ENCODE results near the gene PLCH1. TPM values are rescaled to one million over a fixed set of nuclear protein-coding genes. Genes with fewer than 3 reads are reported as not detected.

PLCH1 gene
- total RNA-seq, 1 experiment from 2014 or later: 3.8 TPM

DNA sequence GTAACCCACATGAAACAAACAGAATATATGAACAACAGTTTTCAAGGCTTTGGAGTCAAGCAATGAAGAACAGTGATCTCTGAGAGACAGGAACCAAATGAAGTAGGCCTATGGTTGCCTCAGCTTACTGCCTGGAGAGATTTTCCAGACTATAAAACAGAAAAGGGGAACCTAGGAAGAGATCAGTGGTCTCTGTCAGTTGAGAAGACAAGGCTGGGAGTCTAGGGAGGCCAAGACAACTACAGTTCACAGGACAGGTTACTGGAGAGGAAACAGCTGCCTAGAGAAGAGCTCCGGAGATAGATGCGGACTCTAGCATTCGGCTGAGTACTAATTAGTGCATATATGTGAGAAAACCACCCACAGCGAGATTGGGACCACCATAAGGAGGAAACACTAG, 87.7 kb downstream of the PLCH1 start:
- DNase-seq (ENCODE audit: low read depth, low spot score) (no peak), ATAC-seq (no peak)
- RAD21 ChIA-PET (ENCODE audit: low non-redundant PET in 1 of 2, low total read pairs in 2 of 2, uncharacterized antibody in 2 of 2, unreplicated experiment in 2 of 2): no interaction called here
- H4K20me1 ChIP-seq (ENCODE audit: insufficient read depth): no peaks in the 10 kb centered on the region
- BruUV-seq (replicated peaks): no TSS peak
- intact Hi-C loops (cut with micrococcal nuclease): no loop called here
- CTCF ChIA-PET: no interaction called here
- no peak overlapping the region for H2AFZ ChIP-seq (ENCODE audit: low read depth, low read length, poor library complexity, severe bottlenecking)
- H3K27ac ChIP-seq (ENCODE audit: low read depth, low read length): no peak overlapping the region
- H3K4me2 ChIP-seq (ENCODE audit: low read length): no peak overlapping the region
- H3K9ac ChIP-seq (ENCODE audit: low read length): no peak overlapping the region
- H3K4me1 ChIP-seq (ENCODE audit: control insufficient read depth in 1 of 2, insufficient read depth in 2 of 2, low read length in 2 of 2): no peaks in the 10 kb centered on the region
- H3K79me2 ChIP-seq (ENCODE audit: insufficient read depth, low read length): no peaks in the 10 kb centered on the region
- POLR2A ChIA-PET: no interaction called here
- no peaks in the 10 kb centered on the region for H3K9me3 ChIP-seq (ENCODE audit: control insufficient read depth in 1 of 2, insufficient read depth in 1 of 2, low read depth in 1 of 2, low read length in 2 of 2)
- H3K36me3 ChIP-seq (ENCODE audit: control insufficient read depth in 1 of 2, insufficient read depth in 2 of 2, low read length in 2 of 2): no peaks in the 10 kb centered on the region
- H3K27me3 ChIP-seq (ENCODE audit: insufficient read depth, low read length): no peaks in the 10 kb centered on the region
- TF ChIP-seq RAD21 (IDR thresholded peaks at IDR 0.05; ENCODE audit: low read depth) (no peak), SP1 (IDR thresholded peaks at IDR 0.05; ENCODE audit: low read depth) (no peak), CBX3 (IDR thresholded peaks at IDR 0.05; ENCODE audit: low read depth) (no peak), POLR2A (IDR thresholded peaks at IDR 0.05; ENCODE audit: borderline replicate concordance, extremely low read depth, insufficient read depth, insufficient read length) (no peak), ZFX (IDR thresholded peaks at IDR 0.05) (no peak), ELF1 (IDR thresholded peaks at IDR 0.05; ENCODE audit: borderline replicate concordance, low read depth) (no peak), JUND (IDR thresholded peaks at IDR 0.05) (no peak), FOSL1 (IDR thresholded peaks at IDR 0.05; ENCODE audit: low read depth) (no peak), YY1 (IDR thresholded peaks at IDR 0.05; ENCODE audit: extremely low read depth, insufficient replicate concordance, low read depth, low read length) (no peak), EZH2 (IDR thresholded peaks at IDR 0.05) (no peak)
- TF ChIP-seq, protein P1, sequence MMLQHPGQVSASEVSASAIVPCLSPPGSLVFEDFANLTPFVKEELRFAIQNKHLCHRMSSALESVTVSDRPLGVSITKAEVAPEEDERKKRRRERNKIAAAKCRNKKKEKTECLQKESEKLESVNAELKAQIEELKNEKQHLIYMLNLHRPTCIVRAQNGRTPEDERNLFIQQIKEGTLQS (IDR thresholded peaks at IDR 0.05): no peak
- TF ChIP-seq, protein P2, sequence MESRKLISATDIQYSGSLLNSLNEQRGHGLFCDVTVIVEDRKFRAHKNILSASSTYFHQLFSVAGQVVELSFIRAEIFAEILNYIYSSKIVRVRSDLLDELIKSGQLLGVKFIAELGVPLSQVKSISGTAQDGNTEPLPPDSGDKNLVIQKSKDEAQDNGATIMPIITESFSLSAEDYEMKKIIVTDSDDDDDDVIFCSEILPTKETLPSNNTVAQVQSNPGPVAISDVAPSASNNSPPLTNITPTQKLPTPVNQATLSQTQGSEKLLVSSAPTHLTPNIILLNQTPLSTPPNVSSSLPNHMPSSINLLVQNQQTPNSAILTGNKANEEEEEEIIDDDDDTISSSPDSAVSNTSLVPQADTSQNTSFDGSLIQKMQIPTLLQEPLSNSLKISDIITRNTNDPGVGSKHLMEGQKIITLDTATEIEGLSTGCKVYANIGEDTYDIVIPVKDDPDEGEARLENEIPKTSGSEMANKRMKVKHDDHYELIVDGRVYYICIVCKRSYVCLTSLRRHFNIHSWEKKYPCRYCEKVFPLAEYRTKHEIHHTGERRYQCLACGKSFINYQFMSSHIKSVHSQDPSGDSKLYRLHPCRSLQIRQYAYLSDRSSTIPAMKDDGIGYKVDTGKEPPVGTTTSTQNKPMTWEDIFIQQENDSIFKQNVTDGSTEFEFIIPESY (IDR thresholded peaks at IDR 0.05; ENCODE audit: extremely low read depth, insufficient replicate concordance, low read length): no peak
- TF ChIP-seq, protein P3, sequence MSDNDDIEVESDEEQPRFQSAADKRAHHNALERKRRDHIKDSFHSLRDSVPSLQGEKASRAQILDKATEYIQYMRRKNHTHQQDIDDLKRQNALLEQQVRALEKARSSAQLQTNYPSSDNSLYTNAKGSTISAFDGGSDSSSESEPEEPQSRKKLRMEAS (IDR thresholded peaks at IDR 0.05): no peak
- TF ChIP-seq, protein P4, sequence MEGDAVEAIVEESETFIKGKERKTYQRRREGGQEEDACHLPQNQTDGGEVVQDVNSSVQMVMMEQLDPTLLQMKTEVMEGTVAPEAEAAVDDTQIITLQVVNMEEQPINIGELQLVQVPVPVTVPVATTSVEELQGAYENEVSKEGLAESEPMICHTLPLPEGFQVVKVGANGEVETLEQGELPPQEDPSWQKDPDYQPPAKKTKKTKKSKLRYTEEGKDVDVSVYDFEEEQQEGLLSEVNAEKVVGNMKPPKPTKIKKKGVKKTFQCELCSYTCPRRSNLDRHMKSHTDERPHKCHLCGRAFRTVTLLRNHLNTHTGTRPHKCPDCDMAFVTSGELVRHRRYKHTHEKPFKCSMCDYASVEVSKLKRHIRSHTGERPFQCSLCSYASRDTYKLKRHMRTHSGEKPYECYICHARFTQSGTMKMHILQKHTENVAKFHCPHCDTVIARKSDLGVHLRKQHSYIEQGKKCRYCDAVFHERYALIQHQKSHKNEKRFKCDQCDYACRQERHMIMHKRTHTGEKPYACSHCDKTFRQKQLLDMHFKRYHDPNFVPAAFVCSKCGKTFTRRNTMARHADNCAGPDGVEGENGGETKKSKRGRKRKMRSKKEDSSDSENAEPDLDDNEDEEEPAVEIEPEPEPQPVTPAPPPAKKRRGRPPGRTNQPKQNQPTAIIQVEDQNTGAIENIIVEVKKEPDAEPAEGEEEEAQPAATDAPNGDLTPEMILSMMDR (IDR thresholded peaks at IDR 0.05 in 2 of 3, conservative IDR thresholded peaks at IDR 0.05 in 1 of 3; ENCODE audit: borderline replicate concordance in 1 of 3, insufficient read depth in 1 of 3, low read depth in 2 of 3, low read length in 2 of 3): no peak
- H3K9me2 ChIP-seq (ENCODE audit: insufficient read depth): no peaks in the 10 kb centered on the region
- no peak overlapping the region for H3K4me3 ChIP-seq (replicated peaks in 1 of 2; ENCODE audit: low read depth in 1 of 2, low read length in 2 of 2)
